ENCODE measurements around the gene SLC45A3.
A peak's percentile ranks its signal among the peaks of the same experiment; 100 is the strongest.

The SLC45A3 gene

DNA sequence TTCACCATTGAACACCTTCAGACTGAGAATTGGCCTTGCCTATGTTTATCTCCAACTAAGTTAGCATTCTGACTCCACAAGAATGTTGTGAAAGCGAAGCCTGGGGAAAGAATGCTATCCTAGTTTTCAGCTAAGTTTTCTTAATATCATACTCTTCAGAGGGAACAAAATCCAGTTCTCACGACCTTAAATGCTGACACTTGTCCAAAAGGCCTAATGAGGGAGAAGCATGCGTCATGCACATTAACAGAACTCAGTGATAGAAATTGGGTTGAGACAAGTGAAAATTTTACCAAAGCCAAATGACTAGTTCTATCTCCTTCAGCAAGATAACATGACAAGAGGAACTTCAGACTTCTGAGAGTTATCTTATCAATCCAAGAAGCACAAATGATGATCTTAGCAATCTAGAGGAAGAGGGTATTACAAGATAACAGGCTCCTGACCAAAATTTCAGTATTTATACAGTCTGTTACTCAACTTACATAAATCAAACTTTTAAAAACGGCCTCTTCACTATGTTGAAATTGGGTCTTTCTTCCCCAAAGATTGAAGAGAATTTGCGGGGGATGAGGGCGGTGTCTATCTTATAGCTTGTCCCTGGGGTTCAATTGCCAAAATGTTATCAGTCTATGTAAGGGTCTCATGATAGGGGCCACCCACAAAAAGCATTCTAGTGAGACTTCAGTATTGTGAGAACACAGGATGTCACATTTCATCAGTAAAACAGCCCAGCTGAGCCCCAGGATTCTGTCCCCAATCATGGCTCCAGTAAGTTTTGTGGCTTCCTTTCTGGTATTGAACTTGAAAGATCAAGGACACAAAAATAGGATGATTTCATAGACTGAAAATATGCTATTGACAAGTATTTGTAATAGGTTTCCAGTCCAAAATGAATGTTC, 26.5 kb upstream of the SLC45A3 start:
- TF ChIP-seq SPI1 (IDR thresholded peaks at IDR 0.05; ENCODE audit: borderline replicate concordance, low read depth) (no peak), POLR2AphosphoS5 (IDR thresholded peaks at IDR 0.05; ENCODE audit: low read depth) (no peak), GABPA (IDR thresholded peaks at IDR 0.05; ENCODE audit: low read depth) (no peak)
- TF ChIP-seq, protein P1, sequence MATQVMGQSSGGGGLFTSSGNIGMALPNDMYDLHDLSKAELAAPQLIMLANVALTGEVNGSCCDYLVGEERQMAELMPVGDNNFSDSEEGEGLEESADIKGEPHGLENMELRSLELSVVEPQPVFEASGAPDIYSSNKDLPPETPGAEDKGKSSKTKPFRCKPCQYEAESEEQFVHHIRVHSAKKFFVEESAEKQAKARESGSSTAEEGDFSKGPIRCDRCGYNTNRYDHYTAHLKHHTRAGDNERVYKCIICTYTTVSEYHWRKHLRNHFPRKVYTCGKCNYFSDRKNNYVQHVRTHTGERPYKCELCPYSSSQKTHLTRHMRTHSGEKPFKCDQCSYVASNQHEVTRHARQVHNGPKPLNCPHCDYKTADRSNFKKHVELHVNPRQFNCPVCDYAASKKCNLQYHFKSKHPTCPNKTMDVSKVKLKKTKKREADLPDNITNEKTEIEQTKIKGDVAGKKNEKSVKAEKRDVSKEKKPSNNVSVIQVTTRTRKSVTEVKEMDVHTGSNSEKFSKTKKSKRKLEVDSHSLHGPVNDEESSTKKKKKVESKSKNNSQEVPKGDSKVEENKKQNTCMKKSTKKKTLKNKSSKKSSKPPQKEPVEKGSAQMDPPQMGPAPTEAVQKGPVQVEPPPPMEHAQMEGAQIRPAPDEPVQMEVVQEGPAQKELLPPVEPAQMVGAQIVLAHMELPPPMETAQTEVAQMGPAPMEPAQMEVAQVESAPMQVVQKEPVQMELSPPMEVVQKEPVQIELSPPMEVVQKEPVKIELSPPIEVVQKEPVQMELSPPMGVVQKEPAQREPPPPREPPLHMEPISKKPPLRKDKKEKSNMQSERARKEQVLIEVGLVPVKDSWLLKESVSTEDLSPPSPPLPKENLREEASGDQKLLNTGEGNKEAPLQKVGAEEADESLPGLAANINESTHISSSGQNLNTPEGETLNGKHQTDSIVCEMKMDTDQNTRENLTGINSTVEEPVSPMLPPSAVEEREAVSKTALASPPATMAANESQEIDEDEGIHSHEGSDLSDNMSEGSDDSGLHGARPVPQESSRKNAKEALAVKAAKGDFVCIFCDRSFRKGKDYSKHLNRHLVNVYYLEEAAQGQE (IDR thresholded peaks at IDR 0.05; ENCODE audit: insufficient replicate concordance, low read depth) = no peak
- TF ChIP-seq, protein P2, sequence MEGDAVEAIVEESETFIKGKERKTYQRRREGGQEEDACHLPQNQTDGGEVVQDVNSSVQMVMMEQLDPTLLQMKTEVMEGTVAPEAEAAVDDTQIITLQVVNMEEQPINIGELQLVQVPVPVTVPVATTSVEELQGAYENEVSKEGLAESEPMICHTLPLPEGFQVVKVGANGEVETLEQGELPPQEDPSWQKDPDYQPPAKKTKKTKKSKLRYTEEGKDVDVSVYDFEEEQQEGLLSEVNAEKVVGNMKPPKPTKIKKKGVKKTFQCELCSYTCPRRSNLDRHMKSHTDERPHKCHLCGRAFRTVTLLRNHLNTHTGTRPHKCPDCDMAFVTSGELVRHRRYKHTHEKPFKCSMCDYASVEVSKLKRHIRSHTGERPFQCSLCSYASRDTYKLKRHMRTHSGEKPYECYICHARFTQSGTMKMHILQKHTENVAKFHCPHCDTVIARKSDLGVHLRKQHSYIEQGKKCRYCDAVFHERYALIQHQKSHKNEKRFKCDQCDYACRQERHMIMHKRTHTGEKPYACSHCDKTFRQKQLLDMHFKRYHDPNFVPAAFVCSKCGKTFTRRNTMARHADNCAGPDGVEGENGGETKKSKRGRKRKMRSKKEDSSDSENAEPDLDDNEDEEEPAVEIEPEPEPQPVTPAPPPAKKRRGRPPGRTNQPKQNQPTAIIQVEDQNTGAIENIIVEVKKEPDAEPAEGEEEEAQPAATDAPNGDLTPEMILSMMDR (IDR thresholded peaks at IDR 0.05; ENCODE audit: insufficient read depth, low read length) = no peak
- Histone ChIP-seq H3K4me3 (replicated peaks; ENCODE audit: insufficient read depth, low read length) (no peak overlapping the region), H3K27ac (replicated peaks) (no peak overlapping the region), H3K27me3 (ENCODE audit: insufficient read depth, poor library complexity, severe bottlenecking) (no peaks in the 10 kb centered on the region)
- DNase-seq (ENCODE audit: low read depth in 1 of 2, low spot score in 1 of 2) = peak in 1 of 2 experiments; percentile 23

DNA sequence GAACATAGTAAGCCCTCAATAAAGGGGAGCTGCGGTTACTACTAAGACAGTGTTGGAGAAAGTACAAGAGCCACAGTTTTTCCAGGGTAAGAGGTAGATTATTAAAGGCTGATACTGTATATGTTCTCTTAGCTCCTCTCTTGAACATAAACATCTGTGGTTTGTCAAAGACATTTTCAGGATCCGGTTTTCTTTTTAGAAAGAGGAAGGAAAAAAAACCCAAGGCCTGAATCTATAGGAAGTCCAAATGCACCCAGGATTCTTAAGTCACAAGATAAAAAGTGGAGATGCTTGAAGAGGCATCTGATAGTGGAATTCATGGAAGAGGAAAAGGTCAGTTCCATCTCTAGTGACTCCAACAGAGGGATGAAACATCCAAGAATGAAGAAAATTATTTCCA, 24.6 kb upstream of the SLC45A3 start:
- no peaks in the 10 kb centered on the region for H3K27me3 ChIP-seq (ENCODE audit: insufficient read depth, poor library complexity, severe bottlenecking)
- TF ChIP-seq POLR2AphosphoS5 (IDR thresholded peaks at IDR 0.05; ENCODE audit: low read depth) = no peak
- 0 out of 2 replicates have a peak, but pooled peaks have one; percentile 2 for TF ChIP-seq SPI1 (IDR thresholded peaks at IDR 0.05; ENCODE audit: borderline replicate concordance, low read depth)
- DNase-seq (ENCODE audit: low read depth in 1 of 2, low spot score in 1 of 2) = no peak
- no peak overlapping the region for H3K4me3 ChIP-seq (replicated peaks; ENCODE audit: insufficient read depth, low read length)
- no peak overlapping the region for H3K27ac ChIP-seq (replicated peaks)

DNA sequence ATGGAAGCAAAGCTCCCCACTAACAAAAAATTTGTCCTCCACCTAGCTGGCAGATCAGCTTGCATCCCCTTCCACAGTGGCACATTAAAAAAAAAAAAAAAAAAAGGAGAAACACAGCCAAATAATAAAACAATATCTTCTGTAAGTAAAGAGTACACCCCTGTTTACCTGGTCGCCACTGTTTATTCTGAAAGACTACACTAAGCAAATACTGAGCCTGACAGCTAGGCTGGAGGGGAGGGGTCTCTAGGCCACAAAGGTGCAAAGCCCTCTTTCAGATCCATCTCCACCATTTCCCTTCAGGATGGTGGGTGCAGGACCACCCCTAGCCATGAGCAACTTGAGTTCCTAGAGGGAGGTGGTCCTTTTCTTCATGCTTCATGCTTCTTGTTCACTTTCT, 22.8 kb upstream of the SLC45A3 start:
- DNase-seq (ENCODE audit: low read depth in 1 of 2, low spot score in 1 of 2) = no peak
- no peak overlapping the region for H3K4me3 ChIP-seq (replicated peaks; ENCODE audit: insufficient read depth, low read length)
- no peak overlapping the region for H3K27ac ChIP-seq (replicated peaks)
- no peaks in the 10 kb centered on the region for H3K27me3 ChIP-seq (ENCODE audit: insufficient read depth, poor library complexity, severe bottlenecking)
- TF ChIP-seq SPI1 (IDR thresholded peaks at IDR 0.05; ENCODE audit: borderline replicate concordance, low read depth) (no peak), POLR2AphosphoS5 (IDR thresholded peaks at IDR 0.05; ENCODE audit: low read depth) (no peak), GABPA (IDR thresholded peaks at IDR 0.05; ENCODE audit: low read depth) (no peak)
- TF ChIP-seq, protein P1 (IDR thresholded peaks at IDR 0.05; ENCODE audit: insufficient replicate concordance, low read depth) = no peak
- TF ChIP-seq, protein P2 (IDR thresholded peaks at IDR 0.05; ENCODE audit: insufficient read depth, low read length) = no peak

DNA sequence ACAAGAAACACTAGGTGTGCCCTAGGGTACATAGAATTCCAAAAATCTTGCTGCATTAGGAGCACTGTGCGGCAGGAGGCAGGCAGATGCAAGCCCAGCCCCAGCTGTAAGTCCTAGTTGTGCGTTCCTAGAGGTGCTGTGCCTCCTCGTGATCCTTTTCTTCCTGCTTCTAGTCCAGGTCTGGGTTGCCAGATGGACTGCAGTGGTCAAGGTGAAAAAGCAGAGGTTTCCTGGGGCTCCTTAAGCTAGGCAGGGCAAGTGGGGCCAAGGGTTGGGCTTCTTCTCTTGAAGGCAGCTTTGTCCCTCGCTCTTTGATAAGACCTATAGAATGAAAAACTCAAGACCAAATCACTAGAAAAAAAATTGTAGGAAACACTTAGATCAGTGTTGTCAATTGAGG, 21.6 kb upstream of the SLC45A3 start:
- no peak for DNase-seq (ENCODE audit: low read depth in 1 of 2, low spot score in 1 of 2)
- H3K4me3 ChIP-seq (replicated peaks; ENCODE audit: insufficient read depth, low read length) = no peak overlapping the region
- peaks cover 3% of the 10 kb centered on the region for H3K27me3 ChIP-seq (ENCODE audit: insufficient read depth, poor library complexity, severe bottlenecking)
- H3K27ac ChIP-seq (replicated peaks) = no peak overlapping the region
- TF ChIP-seq GABPA (IDR thresholded peaks at IDR 0.05; ENCODE audit: low read depth) (no peak), SPI1 (IDR thresholded peaks at IDR 0.05; ENCODE audit: borderline replicate concordance, low read depth) (no peak), POLR2AphosphoS5 (IDR thresholded peaks at IDR 0.05; ENCODE audit: low read depth) (no peak)
- TF ChIP-seq, protein P1 (IDR thresholded peaks at IDR 0.05; ENCODE audit: insufficient replicate concordance, low read depth) = no peak
- TF ChIP-seq, protein P2 (IDR thresholded peaks at IDR 0.05; ENCODE audit: insufficient read depth, low read length) = no peak
